IMR-90 (cell line): Measurements from ENCODE around the gene NAALAD2. TPM values are rescaled to one million over a fixed set of nuclear protein-coding genes. Genes with fewer than 3 reads are reported as not detected.

Experiments used
- ATAC-seq: fragments of 200-7000 bp; cut with Tn5 transposase; 2 replicates; pipeline ENCODE4 v1.9.1; 2020; ENCODE audit warnings: low read depth, mild to moderate bottlenecking, moderate library complexity
- BruUV-seq: library from RNA; stranded (reverse); fragments of 400-500 nt; replicated peaks from 2 replicates; lab custom pipeline; 2021; lab: Mats Ljungman, UMichigan
- CTCF ChIA-PET: fragments of 300-600 bp; formaldehyde crosslinking; extraction: SDS; loops from one replicate; lab custom pipeline; 2021; ENCODE audit warnings: antibody characterized with exemption; lab: Yijun Ruan, JAX
- POLR2A ChIA-PET: fragments of 300-600 bp; sonication (Branson Sonifier 250); formaldehyde crosslinking; loops from one replicate; lab custom pipeline; 2022; ENCODE audit warnings: antibody characterized with exemption; ENCODE audit not compliant: unreplicated experiment; lab: Charles Lee
- DNase-seq: peaks from one replicate; pipeline ENCODE4 v3.0.0; 2013
- H2AFZ ChIP-seq: replicated peaks from 2 replicates; pipeline ENCODE3; 2013; ENCODE audit warnings: low read length, mild to moderate bottlenecking; ENCODE audit not compliant: poor library complexity
- H2AK5ac ChIP-seq: 2 replicates; pipeline ENCODE4 v1.6.1; 2013; ENCODE audit warnings: low read depth, low read length, inconsistent platforms
- H2AK9ac ChIP-seq: replicated peaks from 2 replicates; pipeline ENCODE3; 2013; ENCODE audit warnings: mild to moderate bottlenecking, low read depth, low read length, moderate library complexity; ENCODE audit not compliant: poor library complexity
- H2BK120ac ChIP-seq: 2 replicates; pipeline ENCODE4 v1.6.1; 2013; ENCODE audit warnings: low read depth, low read length, inconsistent platforms
- H2BK15ac ChIP-seq: 3 replicates; pipeline ENCODE4 v1.6.1; 2013; ENCODE audit warnings: low read depth, low read length, inconsistent platforms
- H2BK20ac ChIP-seq: 2 replicates; pipeline ENCODE4 v1.6.1; 2013; ENCODE audit warnings: low read depth, mild to moderate bottlenecking, inconsistent platforms, low read length, moderate library complexity
- H2BK5ac ChIP-seq: 2 replicates; pipeline ENCODE4 v1.6.1; 2013; ENCODE audit warnings: mild to moderate bottlenecking, low read depth, low read length, inconsistent platforms; ENCODE audit not compliant: poor library complexity, severe bottlenecking
- H3K14ac ChIP-seq: replicated peaks from 2 replicates; pipeline ENCODE4 v1.6.1; 2013; ENCODE audit warnings: low read depth, low read length, inconsistent platforms
- H3K18ac ChIP-seq: 2 replicates; pipeline ENCODE4 v1.6.1; 2013; ENCODE audit warnings: low read depth, low read length, control low read depth
- H3K23ac ChIP-seq: 2 replicates; pipeline ENCODE4 v1.6.1; 2013; ENCODE audit warnings: low read depth, low read length, inconsistent platforms
- H3K27ac ChIP-seq: 2 replicates; pipeline ENCODE4 v1.5.1; 2013; ENCODE audit warnings: mild to moderate bottlenecking, control low read depth, low read length; ENCODE audit not compliant: insufficient read depth
- H3K27me3 ChIP-seq: 2 replicates; pipeline ENCODE4 v1.6.1; 2013; ENCODE audit warnings: low read length; ENCODE audit not compliant: control insufficient read depth, insufficient read depth
- H3K36me3 ChIP-seq: 2 replicates; pipeline ENCODE4 v1.6.1; 2013; ENCODE audit warnings: low read length, mixed read lengths; ENCODE audit not compliant: control insufficient read depth, insufficient read depth
- H3K4ac ChIP-seq: 2 replicates; pipeline ENCODE4 v1.6.1; 2013; ENCODE audit warnings: low read depth, low read length, inconsistent platforms
- H3K4me1 ChIP-seq: 2 replicates; pipeline ENCODE4 v1.6.1; 2013; ENCODE audit warnings: low read length, mixed read lengths; ENCODE audit not compliant: control insufficient read depth, insufficient read depth
- H3K4me2 ChIP-seq: 2 replicates; pipeline ENCODE4 v1.6.1; 2013; ENCODE audit warnings: low read depth, mild to moderate bottlenecking, control low read depth, low read length, moderate library complexity
- H3K4me3 ChIP-seq: 2 replicates; pipeline ENCODE4 v1.5.1; 2013; ENCODE audit warnings: low read depth, mild to moderate bottlenecking, control low read depth, low read length, moderate library complexity; ENCODE audit not compliant: insufficient read depth
- H3K56ac ChIP-seq: 2 replicates; pipeline ENCODE4 v1.6.1; 2013; ENCODE audit warnings: low read length, inconsistent platforms; ENCODE audit not compliant: insufficient read depth; ENCODE audit errors: extremely low read depth
- H3K79me1 ChIP-seq, 2 experiments: 2 replicates each; pipeline ENCODE4 v1.6.1; 2013; ENCODE audit warnings: low read length in 2 of 2, inconsistent platforms in 1 of 2, low read depth in 1 of 2
- H3K9ac ChIP-seq: 2 replicates; pipeline ENCODE4 v1.6.1; 2013; ENCODE audit warnings: low read depth, low read length, control low read depth
- H3K9me1 ChIP-seq: 2 replicates; pipeline ENCODE4 v1.6.1; 2013; ENCODE audit warnings: low read length, inconsistent platforms; ENCODE audit not compliant: insufficient read depth
- H3K9me3 ChIP-seq: 2 replicates; pipeline ENCODE4 v1.6.1; 2013; ENCODE audit warnings: low read length; ENCODE audit not compliant: control insufficient read depth, insufficient read depth
- H4K20me1 ChIP-seq: 2 replicates; pipeline ENCODE4 v1.6.1; 2013; ENCODE audit warnings: low read length, inconsistent platforms; ENCODE audit not compliant: insufficient read depth
- H4K5ac ChIP-seq: 2 replicates; pipeline ENCODE4 v1.6.1; 2013; ENCODE audit warnings: mild to moderate bottlenecking, low read depth, low read length, control low read depth
- H4K8ac ChIP-seq, 2 experiments: 2 replicates each; pipeline ENCODE4 v1.6.1; 2013; ENCODE audit warnings: low read depth in 2 of 2, low read length in 2 of 2, control low read depth in 1 of 2, inconsistent platforms in 1 of 2
- H4K91ac ChIP-seq: 2 replicates; pipeline ENCODE4 v1.6.1; 2013; ENCODE audit warnings: low read depth, low read length, inconsistent platforms; ENCODE audit not compliant: insufficient read depth
- BHLHE40 ChIP-seq: fragments of 150-350 bp; IDR thresholded peaks from 2 replicates; pipeline ENCODE4 v1.6.1; 2016; ENCODE audit warnings: mild to moderate bottlenecking, low read depth, low read length
- CHD1 ChIP-seq: IDR thresholded peaks from 2 replicates; pipeline ENCODE4 v1.6.1; 2012; ENCODE audit warnings: low read depth, low read length, improper control_type of control experiment
- FOS ChIP-seq: fragments of 150-350 bp; IDR thresholded peaks from 2 replicates; pipeline ENCODE4 v1.6.1; 2016; ENCODE audit warnings: low read depth, low read length
- MAZ ChIP-seq: IDR thresholded peaks from 2 replicates; pipeline ENCODE4 v1.6.1; 2012; ENCODE audit warnings: low read depth, mild to moderate bottlenecking, low read length, improper control_type of control experiment, moderate library complexity, borderline replicate concordance
- MXI1 ChIP-seq: IDR thresholded peaks from 2 replicates; pipeline ENCODE4 v1.6.1; 2012; ENCODE audit warnings: low read depth, mild to moderate bottlenecking, low read length, moderate library complexity, borderline replicate concordance
- NFE2L2 ChIP-seq: fragments of 150-350 bp; IDR thresholded peaks from 2 replicates; pipeline ENCODE4 v1.6.1; 2016; ENCODE audit warnings: low read depth, mild to moderate bottlenecking, low read length
- POLR2A ChIP-seq: IDR thresholded peaks from 2 replicates; pipeline ENCODE4 v1.6.1; 2012; ENCODE audit warnings: mild to moderate bottlenecking, low read depth, low read length
- RAD21 ChIP-seq: IDR thresholded peaks from 2 replicates; pipeline ENCODE4 v1.6.1; 2012; ENCODE audit warnings: low read length, improper control_type of control experiment
- RCOR1 ChIP-seq: IDR thresholded peaks from 2 replicates; pipeline ENCODE4 v1.6.1; 2012; ENCODE audit warnings: mild to moderate bottlenecking, low read length, improper control_type of control experiment; ENCODE audit not compliant: insufficient replicate concordance
- RFX5 ChIP-seq: IDR thresholded peaks from 2 replicates; pipeline ENCODE4 v1.8.0; 2012; ENCODE audit warnings: low read depth, mild to moderate bottlenecking, low read length, moderate library complexity
- SMC3 ChIP-seq: fragments of 150-350 bp; IDR thresholded peaks from 2 replicates; pipeline ENCODE4 v1.6.1; 2016; ENCODE audit warnings: low read depth, mild to moderate bottlenecking, antibody characterized with exemption, low read length, moderate library complexity
- WGBS, 2 experiments: methylation state at CpG; one replicate each; pipeline versions ENCODE4 v1.1.5 to v1.1.7; 2013; ENCODE audit warnings: missing lambda C conversion rate in 2 of 2; ENCODE audit not compliant: insufficient read length in 1 of 2; ENCODE audit errors: extremely low coverage in 2 of 2; 5-methylcytosine and 5-hydroxymethylcytosine counted together
- dilution Hi-C: fragments of 300-500 bp; cut with HindIII; formaldehyde crosslinking; loops from one replicate; pipeline ENCODE4 v1.14.3; 2018; ENCODE audit warnings: low sequenced_read_pairs; ENCODE audit not compliant: unreplicated experiment
- in situ Hi-C: fragments of 300-500 bp; cut with MboI; formaldehyde crosslinking; loops from 3 replicates; pipeline ENCODE4 v1.14.3; 2019; ENCODE audit warnings: low sequenced_read_pairs, inconsistent platforms, mixed read lengths
- intact Hi-C: fragments of 100-400 bp; cut with micrococcal nuclease; formaldehyde crosslinking; loops from 2 replicates; pipeline ENCODE4 v1.10.0; 2022
- polyA plus RNA-seq, 3 experiments: library from polyadenylated mRNA; depleted of rRNA; stranded (reverse); fragments of >200 nt; gene quantifications; 2 replicates each; pipeline ENCODE4 v1.2.3, GENCODE V29; 2012; ENCODE audit warnings: low replicate concordance in 1 of 3
- total RNA-seq: library from RNA; depleted of rRNA; stranded (reverse); fragments of >200 nt; gene quantifications from 2 replicates; pipeline ENCODE4 v1.2.3, GENCODE V29; 2012
- TF ChIP-seq, protein P1 (sequence below): fragments of 150-350 bp; IDR thresholded peaks from 2 replicates; pipeline ENCODE4 v1.6.1; 2016; ENCODE audit warnings: low read depth, mild to moderate bottlenecking, low read length, moderate library complexity, borderline replicate concordance
- TF ChIP-seq, protein P2 (sequence below): fragments of 150-350 bp; IDR thresholded peaks from 2 replicates; pipeline ENCODE4 v1.6.1; 2017; ENCODE audit warnings: mild to moderate bottlenecking, antibody characterized with exemption, low read length, low read depth
- TF ChIP-seq, protein P3 (sequence below): conservative IDR thresholded peaks from 2 replicates; pipeline ENCODE4 v1.5.1; 2012; ENCODE audit warnings: mild to moderate bottlenecking, low read depth, low read length, improper control_type of control experiment

The NAALAD2 gene
- total and polyA plus RNA-seq, 2 of the 4 experiments (the other 2 are of a cell fraction): under 0.01 to 0.09 TPM

DNA sequence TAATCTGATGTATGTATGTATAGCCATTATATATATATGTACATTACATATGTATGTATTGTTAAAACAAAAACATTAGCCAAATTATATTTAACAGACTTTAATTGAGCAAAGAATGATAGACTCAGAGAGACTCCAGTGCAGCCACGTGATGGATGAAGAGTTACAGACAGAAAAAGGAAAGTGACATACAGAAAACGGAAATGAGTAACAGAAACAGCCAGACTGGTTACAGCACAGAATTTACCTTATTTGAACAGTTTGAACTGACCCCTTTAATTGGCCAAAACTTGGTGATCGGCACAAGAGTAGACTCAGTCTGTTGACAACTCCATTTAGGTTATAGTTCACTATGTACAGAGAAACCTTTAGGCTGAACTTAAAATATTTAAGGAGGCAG is 53.4 kb downstream of the NAALAD2 start:
- DNase-seq (no peak), ATAC-seq (no peak)
- ChIA-PET POLR2A (no interaction called here), CTCF (interaction anchor here (1.3 kb wide), 1 partner anchor 17 kb away, joined by 4 read pairs; no protein-coding TSS in a partner anchor)
- Histone ChIP-seq H2AK5ac (no peak overlapping the region), H3K4me3 (no peak overlapping the region), H3K27ac (no peak overlapping the region), H2BK15ac (no peak overlapping the region), H2AK9ac (no peak overlapping the region), H3K56ac (no peak overlapping the region), H4K5ac (no peak overlapping the region), H3K79me1 (no peaks in the 10 kb centered on the region), H3K23ac (no peak overlapping the region), H3K4me1 (no peaks in the 10 kb centered on the region), H3K9me1 (no peaks in the 10 kb centered on the region), H2AFZ (no peak overlapping the region), H4K8ac (no peak overlapping the region), H4K20me1 (no peaks in the 10 kb centered on the region), H3K4ac (no peak overlapping the region), H3K18ac (no peak overlapping the region), H3K9ac (no peak overlapping the region), H3K9me3 (no peaks in the 10 kb centered on the region), H4K91ac (no peak overlapping the region), H3K4me2 (no peak overlapping the region), H2BK20ac (no peak overlapping the region), H3K36me3 (no peaks in the 10 kb centered on the region), H3K14ac (no peak overlapping the region), H2BK5ac (no peak overlapping the region), H2BK120ac (no peak overlapping the region), H3K27me3 (no peaks in the 10 kb centered on the region)
- in situ Hi-C loops (no loop called here), intact Hi-C loops (no loop called here), dilution Hi-C loops (no loop called here)
- no CpG with 5 or more reads among the region's 3 CpGs for WGBS, 2 experiments
- no peak for TF ChIP-seq SMC3
- no peak for TF ChIP-seq MAZ
- TF ChIP-seq POLR2A: no peak
- TF ChIP-seq NFE2L2: no peak
- no peak for TF ChIP-seq RFX5
- TF ChIP-seq, protein P1, sequence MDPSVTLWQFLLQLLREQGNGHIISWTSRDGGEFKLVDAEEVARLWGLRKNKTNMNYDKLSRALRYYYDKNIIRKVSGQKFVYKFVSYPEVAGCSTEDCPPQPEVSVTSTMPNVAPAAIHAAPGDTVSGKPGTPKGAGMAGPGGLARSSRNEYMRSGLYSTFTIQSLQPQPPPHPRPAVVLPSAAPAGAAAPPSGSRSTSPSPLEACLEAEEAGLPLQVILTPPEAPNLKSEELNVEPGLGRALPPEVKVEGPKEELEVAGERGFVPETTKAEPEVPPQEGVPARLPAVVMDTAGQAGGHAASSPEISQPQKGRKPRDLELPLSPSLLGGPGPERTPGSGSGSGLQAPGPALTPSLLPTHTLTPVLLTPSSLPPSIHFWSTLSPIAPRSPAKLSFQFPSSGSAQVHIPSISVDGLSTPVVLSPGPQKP: no peak
- TF ChIP-seq BHLHE40: no peak
- no peak for TF ChIP-seq RAD21
- no peak for TF ChIP-seq MXI1
- TF ChIP-seq CHD1: no peak
- TF ChIP-seq, protein P2, sequence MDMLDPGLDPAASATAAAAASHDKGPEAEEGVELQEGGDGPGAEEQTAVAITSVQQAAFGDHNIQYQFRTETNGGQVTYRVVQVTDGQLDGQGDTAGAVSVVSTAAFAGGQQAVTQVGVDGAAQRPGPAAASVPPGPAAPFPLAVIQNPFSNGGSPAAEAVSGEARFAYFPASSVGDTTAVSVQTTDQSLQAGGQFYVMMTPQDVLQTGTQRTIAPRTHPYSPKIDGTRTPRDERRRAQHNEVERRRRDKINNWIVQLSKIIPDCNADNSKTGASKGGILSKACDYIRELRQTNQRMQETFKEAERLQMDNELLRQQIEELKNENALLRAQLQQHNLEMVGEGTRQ: no peak
- TF ChIP-seq FOS: no peak
- TF ChIP-seq, protein P3, sequence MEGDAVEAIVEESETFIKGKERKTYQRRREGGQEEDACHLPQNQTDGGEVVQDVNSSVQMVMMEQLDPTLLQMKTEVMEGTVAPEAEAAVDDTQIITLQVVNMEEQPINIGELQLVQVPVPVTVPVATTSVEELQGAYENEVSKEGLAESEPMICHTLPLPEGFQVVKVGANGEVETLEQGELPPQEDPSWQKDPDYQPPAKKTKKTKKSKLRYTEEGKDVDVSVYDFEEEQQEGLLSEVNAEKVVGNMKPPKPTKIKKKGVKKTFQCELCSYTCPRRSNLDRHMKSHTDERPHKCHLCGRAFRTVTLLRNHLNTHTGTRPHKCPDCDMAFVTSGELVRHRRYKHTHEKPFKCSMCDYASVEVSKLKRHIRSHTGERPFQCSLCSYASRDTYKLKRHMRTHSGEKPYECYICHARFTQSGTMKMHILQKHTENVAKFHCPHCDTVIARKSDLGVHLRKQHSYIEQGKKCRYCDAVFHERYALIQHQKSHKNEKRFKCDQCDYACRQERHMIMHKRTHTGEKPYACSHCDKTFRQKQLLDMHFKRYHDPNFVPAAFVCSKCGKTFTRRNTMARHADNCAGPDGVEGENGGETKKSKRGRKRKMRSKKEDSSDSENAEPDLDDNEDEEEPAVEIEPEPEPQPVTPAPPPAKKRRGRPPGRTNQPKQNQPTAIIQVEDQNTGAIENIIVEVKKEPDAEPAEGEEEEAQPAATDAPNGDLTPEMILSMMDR: no peak
- TF ChIP-seq RCOR1: no peak
- no TSS peak for BruUV-seq
